Fibroblast of the aortic adventitia (primary cell): ENCODE results near the gene SUB1. TPM values are rescaled to one million over a fixed set of nuclear protein-coding genes. Genes with fewer than 3 reads are reported as not detected.

Source experiments
- DNase-seq: peaks from one replicate; pipeline ENCODE4 v3.0.0-alpha.2; 2010; ENCODE audit warnings: low read depth
- H3K4me3 ChIP-seq: 2 replicates; pipeline ENCODE4 v1.5.1; 2011; ENCODE audit warnings: low read depth, mild to moderate bottlenecking, control low read depth, low read length, moderate library complexity
- CTCF ChIP-seq: IDR thresholded peaks from 2 replicates; pipeline ENCODE4 v1.5.1; 2011; ENCODE audit warnings: mild to moderate bottlenecking, low read length, control low read depth, inconsistent platforms; ENCODE audit not compliant: insufficient read depth
- total RNA-seq: library from RNA; depleted of rRNA; stranded (reverse); fragments of >200 nt; gene quantifications from 2 replicates; pipeline ENCODE4 v1.2.3, GENCODE V29; 2012; ENCODE audit warnings: low replicate concordance

Gene SUB1
- total RNA-seq, 1 donor: 313 TPM

- no peak for DNase-seq
- no peak overlapping the region for H3K4me3 ChIP-seq
- TF ChIP-seq CTCF: no peak
These were observed 16.4 kb downstream of the SUB1 start for GRCh38 chr5:32601623-32602295.

GRCh38 chr5:32602906-32603305 lies 17.5 kb downstream of the SUB1 start:
- no peak overlapping the region for H3K4me3 ChIP-seq
- DNase-seq: no peak
- no peak for TF ChIP-seq CTCF

- TF ChIP-seq CTCF: no peak
- no peak for DNase-seq
- H3K4me3 ChIP-seq: no peak overlapping the region
These were observed 19.7 kb downstream of the SUB1 start for GRCh38 chr5:32604800-32605765.

- no peak for DNase-seq
- no peak for TF ChIP-seq CTCF
- H3K4me3 ChIP-seq: no peak overlapping the region
These were observed 20.4 kb downstream of the SUB1 start for GRCh38 chr5:32605766-32606152.

GRCh38 chr5:32612134-32612888 lies 27.0 kb downstream of the SUB1 start:
- peak; percentile 61 for DNase-seq

More at GRCh38 chr5:32612134-32612888, 27.0 kb downstream of the SUB1 start:
- no peak overlapping the region for H3K4me3 ChIP-seq
- TF ChIP-seq CTCF: no peak
